GM12892 (cell line): ENCODE measurements around the gene NRSN1.

Source experiments
- POLR2A ChIP-seq: IDR thresholded peaks from 2 replicates; pipeline ENCODE4 v1.6.1; 2011; ENCODE audit warnings: low read depth, low read length, control low read depth
- POLR2AphosphoS5 ChIP-seq: IDR thresholded peaks from 2 replicates; pipeline ENCODE4 v1.6.1; 2011; ENCODE audit warnings: low read depth, low read length, control low read depth

DNA sequence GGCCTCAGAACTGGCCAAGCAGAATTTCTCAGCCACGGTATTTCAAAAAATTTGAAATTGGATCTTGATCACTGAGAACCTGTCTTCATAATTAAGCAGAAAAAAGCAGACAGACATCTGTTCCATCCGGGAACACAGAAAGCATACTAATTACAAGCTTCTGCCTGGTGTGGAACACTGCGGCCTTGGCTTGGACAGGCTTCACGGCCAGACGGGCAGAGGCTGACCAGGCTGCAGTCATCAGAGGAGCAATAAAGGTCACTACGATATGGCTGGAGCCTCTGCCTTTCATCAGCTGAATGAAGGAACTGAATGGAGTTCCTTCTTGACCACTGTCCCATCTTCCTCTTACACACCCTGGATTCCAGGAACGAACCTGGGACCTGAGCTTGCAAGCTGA is 3.9 kb upstream of the NRSN1 start:
- TF ChIP-seq POLR2A (no peak), POLR2AphosphoS5 (no peak)
